Keratinocyte (primary cell): Measurements from ENCODE around the gene TDRD10.

ENCODE experiments used
- CTCF ChIP-seq, 3 experiments: IDR thresholded peaks in 1 of 3; conservative IDR thresholded peaks in 1 of 3; optimal IDR thresholded peaks in 1 of 3; 2 replicates in 2 of 3; 3 replicates in 1 of 3; pipeline versions ENCODE3 to v1.5.1; 2011; ENCODE audit warnings: low read length in 3 of 3, mild to moderate bottlenecking in 3 of 3, moderate library complexity in 2 of 3, control low read depth in 1 of 3, inconsistent platforms in 1 of 3; ENCODE audit not compliant: insufficient read depth in 2 of 3; ENCODE audit errors: extremely low read depth in 1 of 3
- EZH2 ChIP-seq: IDR thresholded peaks from one replicate; pipeline ENCODE4 v1.6.1; 2012; ENCODE audit warnings: inconsistent platforms, mild to moderate bottlenecking, low read length, moderate library complexity

- TF ChIP-seq CTCF (optimal IDR thresholded peaks at IDR 0.05 in 1 of 3, IDR thresholded peaks at IDR 0.05 in 1 of 3, conservative IDR thresholded peaks at IDR 0.05 in 1 of 3; ENCODE audit: extremely low read depth in 1 of 3, insufficient read depth in 2 of 3, low read length in 3 of 3) (peak; percentile 80 to 87 (median 85)), EZH2 (no peak)
Observed at GRCh38 chr1:154533952-154534844, 32.2 kb downstream of the TDRD10 start.
